Activated T-helper 9 cell treated with anti-CD3 and anti-CD28 coated beads, Interleukin-2, amount 50 U/mL, for 16 hours (primary cell): ENCODE measurements around the gene PPP1R14D.
A peak's percentile ranks its signal among the peaks of the same experiment; 100 is the strongest.

Experiments
- DNase-seq: peaks from one replicate; pipeline ENCODE4 v3.0.0-alpha.2; 2020; ENCODE audit warnings: low read depth

Gene PPP1R14D

GRCh38 chr15:40819048-40819447, 9.5 kb downstream of the PPP1R14D start:
- DNase-seq: no peak

- no peak for DNase-seq
These were observed 13.3 kb downstream of the PPP1R14D start for GRCh38 chr15:40815042-40815698.

GRCh38 chr15:40812721-40813425, 15.6 kb downstream of the PPP1R14D start:
- DNase-seq: no peak

GRCh38 chr15:40808861-40809450, 19.6 kb downstream of the PPP1R14D start:
- no peak for DNase-seq

- no peak for DNase-seq
These were observed 20.5 kb downstream of the PPP1R14D start for GRCh38 chr15:40807888-40808461.

- peak; percentile 88 for DNase-seq
These were observed 21.2 kb downstream of the PPP1R14D start, which contains the start of the genes DNAJC17 and ZFYVE19 for GRCh38 chr15:40807028-40807887. Gene DNAJC17 (minus strand): TSS chr15:40807473. CDS start chr15:40807446, 27 bp downstream. Gene ZFYVE19 (plus strand): TSS chr15:40807089. CDS start chr15:40807590, 501 bp downstream.

GRCh38 chr15:40806672-40807027, 21.9 kb downstream of the PPP1R14D start:
- DNase-seq: no peak

- no peak for DNase-seq
These were observed 24.8 kb downstream of the PPP1R14D start for GRCh38 chr15:40803688-40804087.

- DNase-seq: no peak
These were observed 25.4 kb downstream of the PPP1R14D start for GRCh38 chr15:40803076-40803475.

GRCh38 chr15:40799523-40799922, 29.0 kb downstream of the PPP1R14D start:
- DNase-seq: no peak

- no peak for DNase-seq
These were observed 32.0 kb downstream of the PPP1R14D start for GRCh38 chr15:40796512-40796911.

- no peak for DNase-seq
These were observed 32.5 kb downstream of the PPP1R14D start for GRCh38 chr15:40796041-40796440.

GRCh38 chr15:40793216-40793989, 35.1 kb downstream of the PPP1R14D start:
- no peak for DNase-seq

GRCh38 chr15:40792394-40792793, 36.1 kb downstream of the PPP1R14D start:
- DNase-seq: no peak

GRCh38 chr15:40790718-40791117, 37.8 kb downstream of the PPP1R14D start:
- no peak for DNase-seq

- DNase-seq: no peak
These were observed 38.5 kb downstream of the PPP1R14D start for GRCh38 chr15:40789999-40790398.

GRCh38 chr15:40789119-40789518, 39.4 kb downstream of the PPP1R14D start:
- DNase-seq: no peak

- DNase-seq: no peak
These were observed 40.5 kb downstream of the PPP1R14D start for GRCh38 chr15:40787991-40788390.

- DNase-seq: peak; percentile 41
These were observed 41.1 kb downstream of the PPP1R14D start for GRCh38 chr15:40787344-40787841.

GRCh38 chr15:40785814-40786213, 42.7 kb downstream of the PPP1R14D start:
- no peak for DNase-seq

GRCh38 chr15:40785164-40785563, 43.3 kb downstream of the PPP1R14D start:
- no peak for DNase-seq
